ENCODE measurements around the gene TAF3.
"Not testable (repeated sequence)": the region's sequence is repeated elsewhere in the genome, so short reads cannot be mapped to it uniquely, and the experiment has no call there.

TAF3 gene

DNA sequence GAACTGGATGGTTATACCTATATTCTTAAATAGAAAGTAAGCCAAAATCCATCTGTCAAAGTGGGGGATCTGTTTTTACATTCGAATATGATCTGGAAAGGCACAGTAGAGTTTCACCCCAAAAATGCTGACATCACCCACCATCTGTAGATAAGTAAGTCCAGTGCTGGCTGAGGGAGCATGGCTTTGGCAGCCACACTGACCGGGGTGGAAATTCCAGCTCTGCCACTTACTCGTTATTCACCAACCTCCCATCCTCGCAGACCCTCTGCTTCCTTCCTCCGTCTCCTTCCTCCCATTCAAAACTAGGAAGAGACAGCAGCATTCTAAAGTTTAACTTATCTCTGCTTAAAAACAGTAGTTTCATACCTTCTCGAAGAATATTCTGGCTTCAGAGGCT, 151.3 kb downstream of the TAF3 start:
- no peak for DNase-seq (ENCODE audit: low spot score)

- DNase-seq (ENCODE audit: low spot score), result no peak
Observed at GRCh38 chr10:7971949-7972348, 153.6 kb downstream of the TAF3 start.

DNA sequence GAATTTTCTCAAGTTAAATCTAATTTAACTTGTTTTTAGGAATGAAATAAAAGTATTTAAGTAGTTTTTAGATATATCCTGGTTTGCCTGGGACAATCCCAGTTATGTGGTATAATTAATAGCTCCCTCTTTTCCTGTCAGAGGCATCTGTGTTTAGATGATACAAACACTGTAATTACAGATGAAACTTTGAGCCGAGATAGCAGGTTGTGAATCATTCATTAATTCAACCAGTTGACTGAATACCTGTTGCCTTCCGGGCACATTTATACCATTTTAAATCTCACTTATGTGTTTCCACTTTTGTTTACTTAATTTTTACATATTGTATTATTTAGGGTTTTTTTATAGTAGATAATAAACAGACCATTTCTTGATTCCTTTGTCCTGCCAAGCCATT, 154.1 kb downstream of the TAF3 start:
- no peak for DNase-seq (ENCODE audit: low spot score)

GRCh38 chr10:7980196-7980595, 161.9 kb downstream of the TAF3 start:
- DNase-seq (ENCODE audit: low spot score), result no peak

DNA sequence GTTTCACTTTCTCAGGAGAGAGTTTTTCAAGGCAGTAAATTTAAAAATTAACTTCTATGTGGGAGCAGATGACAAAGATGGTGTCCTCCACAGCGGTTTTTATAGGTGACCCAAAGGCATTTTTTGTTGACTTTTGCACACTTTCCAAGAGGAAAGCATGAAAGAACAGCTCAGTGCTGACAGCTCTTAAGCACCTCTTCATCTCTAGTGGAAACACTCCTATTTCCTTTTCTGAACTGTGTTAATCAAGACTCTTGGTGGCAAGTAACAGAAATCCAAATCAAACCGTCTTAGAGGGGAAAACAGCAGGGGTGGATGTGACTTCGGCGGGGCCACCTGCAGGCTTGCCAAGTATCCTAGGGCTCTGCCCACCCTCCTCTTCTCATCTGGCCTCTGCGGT, 164.4 kb downstream of the TAF3 start:
- DNase-seq (ENCODE audit: low spot score), result no peak

GRCh38 chr10:7984325-7984724, 166.0 kb downstream of the TAF3 start:
- peak; percentile 66 for DNase-seq (ENCODE audit: low spot score)

DNA sequence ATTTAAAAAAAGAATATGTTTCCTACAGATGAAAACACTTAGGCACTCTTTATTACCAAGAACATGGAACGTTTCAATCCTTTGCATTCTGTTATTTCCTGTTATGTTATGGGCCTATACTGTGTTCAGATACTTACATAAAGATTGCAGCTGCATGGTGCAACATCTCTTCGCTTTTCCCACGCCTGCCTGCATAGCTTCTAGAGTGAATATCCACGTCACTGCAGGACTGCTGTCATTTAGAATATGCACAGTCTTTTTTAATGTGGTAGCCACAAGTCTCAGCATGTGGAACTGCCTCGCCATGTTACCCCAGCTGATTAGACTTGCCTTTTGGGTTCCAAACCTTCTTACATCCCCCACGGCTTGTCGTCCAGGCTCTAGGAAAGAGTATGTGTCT, 166.6 kb downstream of the TAF3 start:
- DNase-seq (ENCODE audit: low spot score), result peak; percentile 15

DNA sequence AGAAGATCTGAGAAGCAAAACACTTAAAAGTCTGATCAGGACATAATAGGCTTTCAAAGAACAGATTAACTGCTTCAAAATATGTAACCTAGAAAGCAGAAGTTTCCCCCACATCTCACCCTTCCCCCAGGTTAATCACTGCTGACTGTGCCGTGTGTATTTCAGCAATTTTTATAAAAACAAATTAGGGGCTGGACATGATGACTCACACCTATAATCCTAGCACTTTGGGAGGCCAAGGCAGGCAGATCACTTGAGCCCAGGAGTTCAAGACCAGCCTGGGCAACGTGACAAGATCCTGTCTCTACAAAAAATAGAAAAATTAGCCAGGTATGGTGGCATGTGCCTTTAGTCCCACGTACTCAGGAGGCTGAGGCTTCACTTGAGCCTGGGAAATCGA, 168.5 kb downstream of the TAF3 start:
- no peak for DNase-seq (ENCODE audit: low spot score)

DNA sequence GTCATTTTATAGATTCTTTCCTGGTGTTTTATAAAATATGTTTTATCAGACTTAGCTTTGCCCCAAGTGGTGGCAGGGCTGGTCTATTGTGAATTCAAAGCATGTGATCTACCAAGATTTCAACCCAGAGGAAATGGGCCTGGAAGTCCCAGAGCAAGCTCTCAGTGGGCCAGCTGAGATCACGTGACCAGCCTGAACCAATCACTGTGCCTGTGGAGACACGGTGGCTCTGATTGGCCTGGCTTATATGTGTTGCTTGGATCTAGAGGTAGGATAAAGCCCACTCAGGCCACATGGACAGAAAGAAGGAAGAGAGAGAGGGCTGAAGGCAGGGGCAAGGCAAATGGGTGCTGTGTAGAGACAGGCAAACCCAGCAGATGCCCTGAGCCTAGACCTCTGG, 170.7 kb downstream of the TAF3 start:
- peak; percentile 15 for DNase-seq (ENCODE audit: low spot score)

GRCh38 chr10:7998831-7999230, 180.5 kb downstream of the TAF3 start:
- DNase-seq (ENCODE audit: low spot score), result no peak

DNA sequence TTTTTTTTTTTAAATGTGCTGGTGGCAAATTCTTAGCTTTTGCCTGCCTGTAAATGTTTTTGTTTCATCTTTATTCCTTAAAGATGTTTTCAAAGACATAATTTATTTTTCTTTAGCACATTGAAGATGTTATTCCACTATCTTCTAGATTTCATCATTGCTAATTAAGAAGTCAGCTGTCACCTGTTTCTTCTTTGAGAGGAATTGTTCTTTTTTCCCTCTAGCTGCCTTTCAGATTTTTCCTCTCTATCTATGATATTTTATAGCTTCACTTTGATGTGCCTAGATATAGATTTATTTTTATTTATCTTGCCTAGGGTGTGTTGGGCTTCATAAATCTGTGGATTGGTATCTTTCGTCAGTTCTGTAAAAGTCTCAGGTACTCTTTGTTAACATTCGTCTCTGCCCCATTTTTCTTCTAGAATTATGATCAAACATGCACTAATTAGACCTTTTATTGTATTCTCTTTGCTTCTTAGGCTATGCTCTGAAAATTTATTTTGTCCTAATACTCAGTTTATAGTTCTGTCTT, 186.2 kb downstream of the TAF3 start:
- DNase-seq (ENCODE audit: low spot score), result no peak

DNA sequence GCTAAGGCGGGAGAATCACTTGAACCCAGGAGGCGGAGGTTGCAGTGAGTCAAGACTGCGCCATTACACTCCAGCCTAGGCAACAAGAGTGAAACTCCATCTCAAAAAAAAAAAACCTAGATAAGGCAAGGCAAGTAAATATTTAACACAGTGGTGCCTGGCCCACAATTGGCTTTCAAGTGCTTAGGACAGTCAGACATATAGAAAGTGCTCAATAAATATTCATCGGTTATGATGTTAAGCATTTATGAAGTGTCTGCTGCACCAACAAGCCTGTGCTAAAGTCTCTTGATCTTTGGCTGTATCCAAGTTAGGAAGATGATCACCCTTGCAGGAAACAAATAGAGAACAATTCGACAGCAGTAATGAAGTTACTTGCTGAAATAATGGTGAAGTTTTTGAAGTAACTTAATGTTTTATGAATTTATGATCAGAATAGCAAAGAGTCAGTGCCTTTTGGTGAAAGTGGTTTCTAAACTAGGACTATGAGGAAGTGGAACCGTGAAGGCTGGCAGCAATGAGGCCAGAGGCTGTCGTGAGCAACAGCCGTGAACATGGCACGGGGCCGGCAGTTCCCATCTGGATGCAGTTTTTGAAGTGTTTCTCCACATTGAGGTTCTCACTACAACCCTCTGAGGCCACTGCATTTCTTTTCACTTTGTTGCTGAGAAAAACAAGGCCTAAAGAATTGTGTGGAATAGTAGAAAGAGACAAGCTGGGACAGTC, 188.1 kb downstream of the TAF3 start:
- no peak for DNase-seq (ENCODE audit: low spot score)

- no peak for DNase-seq (ENCODE audit: low spot score)
Observed at GRCh38 chr10:8009031-8009430, 190.7 kb downstream of the TAF3 start.

DNA sequence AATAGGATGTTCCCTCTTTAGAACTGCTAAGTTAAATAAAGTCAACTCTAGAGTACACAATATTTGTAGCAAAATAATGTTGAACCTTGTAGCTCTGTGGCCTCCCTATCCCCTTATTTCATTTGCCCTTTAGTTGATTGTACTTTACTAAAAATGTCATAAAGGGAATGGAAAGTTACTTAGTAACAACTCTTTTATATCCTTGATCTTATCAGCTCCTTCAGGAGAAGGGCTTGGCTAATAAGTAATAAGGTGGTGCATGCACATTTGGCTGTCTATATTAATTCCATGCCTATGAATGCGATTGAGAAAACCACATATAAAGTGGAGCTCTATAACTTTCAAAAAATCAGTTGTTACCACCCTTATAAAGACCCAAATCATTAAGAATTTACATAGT, 194.7 kb downstream of the TAF3 start:
- DNase-seq (ENCODE audit: low spot score), result no peak

GRCh38 chr10:8013619-8014018, 195.3 kb downstream of the TAF3 start:
- no peak for DNase-seq (ENCODE audit: low spot score)

GRCh38 chr10:8014649-8015048, 196.3 kb downstream of the TAF3 start:
- no peak for DNase-seq (ENCODE audit: low spot score)

- no peak for DNase-seq (ENCODE audit: low spot score)
Observed at GRCh38 chr10:8017277-8017676, 199.0 kb downstream of the TAF3 start.

DNA sequence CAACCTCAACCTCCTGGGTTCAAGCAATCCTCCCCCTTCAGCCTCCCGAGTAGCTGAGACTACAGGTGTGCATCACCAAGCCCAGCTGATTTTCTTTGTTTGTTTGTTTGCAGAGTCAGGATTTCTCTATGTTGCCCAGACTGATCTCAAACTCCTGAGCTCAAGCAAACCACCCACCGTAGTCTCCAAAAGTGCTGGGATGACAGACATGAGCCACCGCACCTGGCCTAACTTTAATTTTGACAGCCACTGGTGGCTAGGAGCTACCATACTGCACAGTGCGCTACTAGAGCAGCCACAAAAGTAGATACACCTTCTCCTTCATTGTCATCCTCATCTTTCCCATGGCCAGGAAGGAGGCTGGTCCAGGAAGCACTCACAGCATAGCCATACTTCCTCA, 205.0 kb downstream of the TAF3 start:
- DNase-seq (ENCODE audit: low spot score), result no peak

GRCh38 chr10:8023851-8024250, 205.5 kb downstream of the TAF3 start:
- no peak for DNase-seq (ENCODE audit: low spot score)

- no peak for DNase-seq (ENCODE audit: low spot score)
Observed at GRCh38 chr10:8026349-8027259, 208.3 kb downstream of the TAF3 start.

DNA sequence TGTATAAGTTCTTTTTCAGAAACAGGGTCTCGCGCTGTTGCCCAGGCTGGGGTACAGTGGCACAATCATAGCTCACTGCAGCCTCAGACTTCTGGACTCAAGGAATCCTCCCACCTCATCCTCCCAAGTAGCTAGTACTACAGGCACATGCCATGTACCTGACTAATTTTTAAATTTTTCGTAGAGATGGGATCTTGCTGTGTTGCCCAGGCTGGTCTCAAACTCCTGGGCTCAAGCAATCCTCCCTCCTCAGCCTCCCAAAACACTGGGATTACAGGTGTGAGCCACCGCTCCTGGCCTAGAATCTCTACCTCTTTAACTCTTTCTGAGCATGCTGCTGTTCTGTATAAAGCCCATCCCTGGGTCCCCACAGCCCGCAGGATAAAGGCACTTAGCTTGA, 212.9 kb downstream of the TAF3 start:
- DNase-seq (ENCODE audit: low spot score), result not testable (repeated sequence)

- DNase-seq (ENCODE audit: low spot score), result peak; percentile 60
Observed at GRCh38 chr10:8032558-8032957, 214.3 kb downstream of the TAF3 start.

Data from SK-N-DZ (cell line).